HEK293T (cell line): ENCODE data around the gene SPAG7.

Experiments
- CTCF ChIA-PET: fragments of 350-600 bp; formaldehyde crosslinking; extraction: SDS; loops from one replicate; lab custom pipeline; 2021; ENCODE audit warnings: antibody characterized with exemption, inconsistent platforms; lab: Yijun Ruan, JAX
- POLR2A ChIA-PET: fragments of 350-600 bp; formaldehyde crosslinking; extraction: SDS; loops from one replicate; lab custom pipeline; 2020; ENCODE audit warnings: antibody characterized with exemption, inconsistent platforms; lab: Yijun Ruan, JAX
- DNase-seq: peaks from one replicate; pipeline ENCODE4 v3.0.0; 2012; ENCODE audit warnings: mixed read lengths; ENCODE audit errors: extremely low spot score
- ARNT ChIP-seq: fragments of 450-650 bp; IDR thresholded peaks from 2 replicates; pipeline ENCODE4 v1.6.1; 2017; ENCODE audit warnings: mild to moderate bottlenecking
- BHLHE40 ChIP-seq: fragments of 450-650 bp; IDR thresholded peaks from 2 replicates; pipeline ENCODE4 v1.6.1; 2016; ENCODE audit warnings: mild to moderate bottlenecking, moderate library complexity, borderline replicate concordance
- CTBP1 ChIP-seq: fragments of 450-650 bp; IDR thresholded peaks from 2 replicates; pipeline ENCODE4 v1.6.1; 2016; ENCODE audit warnings: borderline replicate concordance
- ELF4 ChIP-seq: fragments of 450-650 bp; IDR thresholded peaks from 2 replicates; pipeline ENCODE4 v1.6.1; 2017; ENCODE audit warnings: antibody characterized with exemption
- FOXA1 ChIP-seq: fragments of 450-650 bp; IDR thresholded peaks from 2 replicates; pipeline ENCODE4 v1.6.1; 2016; ENCODE audit warnings: mild to moderate bottlenecking
- FOXK2 ChIP-seq: fragments of 450-650 bp; IDR thresholded peaks from 2 replicates; pipeline ENCODE4 v1.6.1; 2016; ENCODE audit warnings: mild to moderate bottlenecking
- FOXM1 ChIP-seq: fragments of 450-650 bp; IDR thresholded peaks from 2 replicates; pipeline ENCODE4 v1.6.1; 2017; ENCODE audit warnings: mild to moderate bottlenecking, borderline replicate concordance
- HDGF ChIP-seq: fragments of 450-650 bp; IDR thresholded peaks from 2 replicates; pipeline ENCODE4 v1.6.1; 2017; ENCODE audit warnings: antibody characterized with exemption, borderline replicate concordance
- L3MBTL2 ChIP-seq: fragments of 450-650 bp; conservative IDR thresholded peaks from 2 replicates; pipeline ENCODE4 v1.6.1; 2016; ENCODE audit warnings: mild to moderate bottlenecking
- LEF1 ChIP-seq: fragments of 450-650 bp; IDR thresholded peaks from 2 replicates; pipeline ENCODE4 v1.6.1; 2017; ENCODE audit warnings: mild to moderate bottlenecking, borderline replicate concordance
- NFRKB ChIP-seq: fragments of 450-650 bp; IDR thresholded peaks from 2 replicates; pipeline ENCODE4 v1.6.1; 2016; ENCODE audit warnings: mild to moderate bottlenecking, moderate library complexity
- SP1 ChIP-seq: fragments of 450-650 bp; IDR thresholded peaks from 2 replicates; pipeline ENCODE4 v1.6.1; 2017
- SUZ12 ChIP-seq: fragments of 450-650 bp; IDR thresholded peaks from 2 replicates; pipeline ENCODE4 v1.6.1; 2016; ENCODE audit warnings: mild to moderate bottlenecking
- TARDBP ChIP-seq: fragments of 450-650 bp; IDR thresholded peaks from 2 replicates; pipeline ENCODE4 v1.6.1; 2016
- ZNF384 ChIP-seq: fragments of 450-650 bp; IDR thresholded peaks from 2 replicates; pipeline ENCODE4 v1.6.1; 2016
- TF ChIP-seq, protein P1 (sequence below): fragments of 450-650 bp; IDR thresholded peaks from 2 replicates; pipeline ENCODE4 v1.6.1; 2016

The SPAG7 gene

DNA sequence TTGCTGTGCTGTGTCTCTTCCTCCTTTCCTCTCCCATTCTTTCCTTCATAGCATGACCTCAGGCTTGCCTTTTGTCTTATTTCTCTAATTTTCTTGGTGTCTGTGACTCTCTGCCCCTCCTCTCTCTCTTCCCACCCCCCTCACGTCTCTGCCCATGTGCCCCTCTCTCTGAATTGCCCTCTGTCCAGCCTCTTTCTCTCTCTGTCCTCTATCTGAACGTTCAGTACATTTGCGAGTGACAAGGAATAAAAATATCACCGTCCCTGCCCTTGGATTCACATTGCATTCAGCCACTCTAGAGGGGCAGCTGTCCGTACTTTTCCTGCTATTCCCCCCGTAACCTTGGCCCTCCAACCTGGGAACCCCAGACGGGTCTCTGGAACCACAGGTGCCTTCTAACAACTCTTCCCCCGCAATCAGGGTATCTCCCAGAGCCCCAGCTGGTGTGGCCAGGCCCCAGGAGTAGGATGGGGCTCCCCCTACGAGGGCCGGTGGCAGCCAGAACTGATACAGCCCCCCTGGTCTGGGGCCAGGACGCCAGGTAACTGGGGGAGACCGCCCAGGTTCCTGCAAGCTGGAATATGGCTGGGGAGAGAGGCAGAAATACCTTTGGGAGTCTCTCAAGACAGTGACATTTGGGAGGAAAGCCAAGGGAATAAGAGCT is 31.9 kb upstream of the SPAG7 start:
- ChIA-PET CTCF (no interaction called here), POLR2A (interaction anchor here (0.9 to 1.2 kb wide), 2 partner anchors 11 to 13 kb away, joined by 3 to 5 read pairs; partner anchors contain the start of gene CAMTA2)
- TF ChIP-seq, protein P1, sequence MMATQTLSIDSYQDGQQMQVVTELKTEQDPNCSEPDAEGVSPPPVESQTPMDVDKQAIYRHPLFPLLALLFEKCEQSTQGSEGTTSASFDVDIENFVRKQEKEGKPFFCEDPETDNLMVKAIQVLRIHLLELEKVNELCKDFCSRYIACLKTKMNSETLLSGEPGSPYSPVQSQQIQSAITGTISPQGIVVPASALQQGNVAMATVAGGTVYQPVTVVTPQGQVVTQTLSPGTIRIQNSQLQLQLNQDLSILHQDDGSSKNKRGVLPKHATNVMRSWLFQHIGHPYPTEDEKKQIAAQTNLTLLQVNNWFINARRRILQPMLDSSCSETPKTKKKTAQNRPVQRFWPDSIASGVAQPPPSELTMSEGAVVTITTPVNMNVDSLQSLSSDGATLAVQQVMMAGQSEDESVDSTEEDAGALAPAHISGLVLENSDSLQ: no peak
- TF ChIP-seq TARDBP (no peak), HDGF (no peak), ZNF384 (no peak), CTBP1 (no peak), FOXA1 (no peak), LEF1 (no peak), NFRKB (no peak), SUZ12 (no peak), SP1 (no peak)
- DNase-seq: no peak

DNA sequence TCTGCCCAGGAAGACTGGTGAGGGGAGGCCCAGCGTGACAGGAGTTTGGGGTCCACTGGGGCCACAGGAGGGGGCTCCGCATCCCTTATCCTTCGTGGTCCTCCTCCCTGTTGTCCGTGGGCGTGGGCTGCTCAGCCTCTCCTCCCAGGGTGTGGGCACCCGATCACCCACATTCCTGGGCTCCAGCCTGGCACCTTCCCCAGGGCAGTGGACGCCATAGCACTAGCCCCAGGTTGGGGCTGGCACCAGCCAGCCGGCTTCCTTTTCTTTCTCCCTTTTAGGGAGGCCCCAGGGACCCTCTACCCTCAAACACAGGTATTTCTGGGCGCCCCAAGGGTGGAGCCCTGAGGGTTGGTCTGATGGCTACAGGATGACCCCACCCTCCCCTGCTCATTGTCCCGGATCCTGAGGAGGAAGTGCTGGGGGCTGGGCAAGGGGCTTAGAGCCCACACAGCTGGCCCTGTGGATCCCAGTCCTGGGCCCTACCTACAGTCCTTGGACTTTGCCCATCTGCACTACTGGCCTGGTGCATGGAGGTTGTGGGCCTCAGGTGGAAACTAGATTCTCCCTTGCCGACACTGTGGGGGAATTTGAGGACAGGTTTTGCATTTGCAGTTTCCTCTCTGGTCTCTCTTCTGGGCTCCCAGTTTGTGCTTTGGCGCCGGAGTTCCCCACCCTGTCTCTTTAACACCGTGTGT is 31.3 kb upstream of the SPAG7 start:
- CTCF ChIA-PET: interaction anchor here (0.8 kb wide), 1 partner anchor 90 kb away, joined by 3 read pairs; no protein-coding TSS in a partner anchor
- POLR2A ChIA-PET: interaction anchor here (2.2 to 3.0 kb wide), 2 partner anchors 11 to 51 kb away, joined by 7 to 34 read pairs; partner anchors contain the start of genes CAMTA2 and PFN1
- no peak for DNase-seq
- TF ChIP-seq, protein P1: no peak
- TF ChIP-seq LEF1: no peak
- no peak for TF ChIP-seq ZNF384
- no peak for TF ChIP-seq CTBP1
- no peak for TF ChIP-seq SP1
- no peak for TF ChIP-seq FOXM1
- TF ChIP-seq ELF4: no peak
- no peak for TF ChIP-seq ARNT
- no peak for TF ChIP-seq BHLHE40

DNA sequence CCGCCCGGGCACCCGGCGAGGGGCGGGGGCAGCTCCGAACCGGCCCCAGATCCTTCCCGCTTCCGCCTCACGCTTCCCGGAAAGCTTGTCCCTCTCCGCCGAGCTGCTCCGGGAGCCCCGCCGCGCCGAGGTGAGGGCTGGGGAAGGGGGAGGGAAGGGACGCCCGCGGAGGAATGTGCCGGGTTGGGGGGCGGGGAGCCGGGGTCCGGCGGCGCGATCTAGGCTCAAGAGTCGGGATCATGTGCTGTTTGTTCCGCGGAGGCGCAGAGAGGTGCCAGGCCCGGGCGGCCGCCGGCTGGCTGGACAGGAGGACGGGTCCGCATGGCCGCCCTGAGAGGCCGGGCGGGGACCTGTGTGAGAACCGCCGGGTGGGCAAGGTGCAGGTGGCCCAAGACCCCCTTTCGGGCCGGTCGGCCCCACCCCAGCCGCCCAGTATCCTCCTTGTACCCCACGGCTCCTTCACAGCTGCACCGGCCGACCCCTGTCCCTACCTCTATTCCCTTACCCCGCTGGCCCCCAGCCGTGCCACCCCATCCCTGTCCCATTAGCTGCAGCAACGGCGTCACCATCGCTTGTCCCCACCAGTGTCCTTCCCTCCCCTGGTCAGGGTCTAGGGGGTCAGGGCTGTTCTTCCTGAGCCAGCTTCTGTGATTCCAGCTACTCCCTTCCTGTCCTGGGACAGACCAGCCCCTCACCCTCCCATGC is 30.6 kb upstream of the SPAG7 start:
- TF ChIP-seq L3MBTL2 (no peak), ARNT (no peak), NFRKB (no peak), FOXA1 (no peak), BHLHE40 (no peak), FOXM1 (no peak)
- CTCF ChIA-PET: interaction anchor here (0.8 kb wide), 1 partner anchor 89 kb away, joined by 3 read pairs; no protein-coding TSS in a partner anchor
- POLR2A ChIA-PET: interaction anchor here (0.6 to 3.0 kb wide), 8 partner anchors 9 to 89 kb away, joined by 3 to 34 read pairs (median 6); partner anchors contain the start of genes CAMTA2, PFN1, RNF167 and SLC25A11
- DNase-seq: peak; percentile 13

DNA sequence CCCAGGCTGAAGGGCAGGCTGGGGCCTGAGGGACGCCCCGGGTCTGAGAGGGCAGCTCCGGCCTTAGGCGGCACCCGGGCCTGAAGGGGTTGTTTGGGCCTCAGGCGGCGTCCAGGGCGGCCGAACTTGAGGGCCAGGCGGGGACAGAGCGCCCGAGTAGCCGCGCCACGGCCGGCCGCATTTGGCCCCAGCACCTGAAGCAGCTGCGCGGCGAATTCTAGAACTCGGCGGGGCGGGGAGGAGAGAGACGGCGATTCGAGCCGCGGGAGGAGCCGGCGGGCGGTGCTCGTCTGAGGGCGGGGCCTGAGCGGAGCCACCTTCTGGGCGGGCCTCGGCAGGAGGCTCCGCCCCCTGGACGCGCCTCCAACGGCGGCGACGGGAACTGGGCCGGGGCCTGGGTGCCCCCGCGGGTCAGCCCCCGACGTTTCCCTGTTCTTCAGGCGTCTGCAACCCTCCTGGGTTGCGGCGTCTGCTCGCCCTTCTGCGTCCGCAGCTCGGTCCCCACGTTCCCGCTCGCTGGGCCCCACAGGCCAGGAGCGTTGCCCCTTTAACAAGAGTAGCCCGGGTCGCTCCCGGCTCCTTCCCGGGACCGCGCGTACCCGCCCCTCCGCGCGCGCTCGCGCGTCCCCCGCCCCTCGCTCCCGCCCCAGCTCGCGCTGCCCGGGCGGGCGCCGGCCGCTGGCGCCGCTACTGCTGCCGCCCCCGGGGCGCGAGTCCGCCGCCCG is 29.8 kb upstream of the SPAG7 start, which contains the start of the genes INCA1 and KIF1C:
TSS of gene INCA1 (minus strand) at position 221 of the 725 bp plus-strand sequence. CDS start 3,085 bp downstream, outside the sequence.
TSS of gene KIF1C (plus strand) at position 649 of the 725 bp plus-strand sequence. CDS start 2,297 bp downstream, outside the sequence.
- ChIA-PET CTCF (interaction anchor here (0.5 kb wide), 1 partner anchor 35 kb away, joined by 3 read pairs; no protein-coding TSS in a partner anchor), POLR2A (interaction anchor here (0.6 to 3.0 kb wide), 8 partner anchors 9 to 88 kb away, joined by 3 to 34 read pairs (median 6); partner anchors contain the start of genes CAMTA2, PFN1, RNF167 and SLC25A11)
- TF ChIP-seq BHLHE40: no peak
- TF ChIP-seq SUZ12: no peak
- TF ChIP-seq, protein P1: no peak
- no peak for TF ChIP-seq ARNT
- TF ChIP-seq FOXK2: no peak
- no peak for TF ChIP-seq FOXA1
- TF ChIP-seq TARDBP: no peak
- TF ChIP-seq FOXM1: peak; percentile 88; the same call in 1 of the 2 replicates
- 0 out of 2 replicates have a peak, but pooled peaks have one; percentile 21 for TF ChIP-seq HDGF
- TF ChIP-seq ELF4: no peak
- TF ChIP-seq L3MBTL2: peak; percentile 69; the same call in 1 of the 2 replicates
- TF ChIP-seq ZNF384: no peak
- no peak for TF ChIP-seq NFRKB
- peak; percentile 87 for TF ChIP-seq SP1
- no peak for TF ChIP-seq LEF1
- no peak for TF ChIP-seq CTBP1
- DNase-seq: peak; percentile 98

DNA sequence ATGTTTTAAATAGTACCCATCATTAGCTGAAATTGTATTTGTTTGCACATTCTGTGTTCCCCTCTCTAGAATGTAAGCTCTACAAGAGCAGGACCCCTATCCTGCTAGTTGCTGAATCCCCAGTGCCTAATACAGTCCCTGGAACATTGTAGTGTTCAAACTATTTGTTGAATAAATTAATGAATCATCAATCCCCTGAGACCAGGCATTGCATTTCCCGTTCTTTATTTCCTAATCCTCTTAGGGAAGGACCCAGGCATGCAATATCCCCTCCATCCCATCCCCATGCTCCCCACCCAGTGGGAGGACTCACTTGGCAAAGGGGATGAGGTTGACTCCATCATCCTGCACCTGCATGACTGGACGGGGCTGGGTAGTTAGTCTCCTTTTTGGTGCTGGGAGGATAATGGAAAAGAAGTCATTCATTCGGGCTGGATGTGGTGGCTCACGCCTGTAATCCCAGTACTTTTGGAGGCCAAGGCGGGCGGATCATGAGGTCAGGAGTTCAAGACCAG is 26.5 kb upstream of the SPAG7 start:
- ChIA-PET CTCF (no interaction called here), POLR2A (interaction anchor here (1.1 kb wide), 1 partner anchor 54 kb away, joined by 3 read pairs; the partner anchor contains the start of genes RNF167 and SLC25A11)
- TF ChIP-seq ARNT (no peak), SUZ12 (no peak), ZNF384 (no peak), BHLHE40 (no peak), FOXA1 (no peak), ELF4 (no peak), TARDBP (no peak), FOXK2 (no peak), NFRKB (no peak), HDGF (no peak), L3MBTL2 (no peak), LEF1 (no peak), SP1 (no peak), FOXM1 (no peak), CTBP1 (no peak)
- TF ChIP-seq, protein P1: no peak
- DNase-seq: no peak
